K562 (cell line): ENCODE results near the gene CARD14.

Source experiments
- CTCF ChIP-seq, 3 experiments: IDR thresholded peaks in 2 of 3; conservative IDR thresholded peaks in 1 of 3; 2 replicates each; pipeline ENCODE4 v1.5.1; 2011 to 2012; ENCODE audit warnings: low read length in 3 of 3, mild to moderate bottlenecking in 3 of 3, control low read depth in 2 of 3, improper control_type of control experiment in 1 of 3, inconsistent platforms in 1 of 3, low read depth in 1 of 3, mixed read lengths in 1 of 3, moderate library complexity in 1 of 3; ENCODE audit not compliant: insufficient read depth in 2 of 3
- KDM2B ChIP-seq: fragments of 250-450 bp; sonication (Bioruptor Pico); IDR thresholded peaks from 2 replicates; pipeline ENCODE4 v1.8.0; 2021; ENCODE audit warnings: mild to moderate bottlenecking, moderate library complexity
- MCM2 ChIP-seq: fragments of 450-650 bp; IDR thresholded peaks from 2 replicates; pipeline ENCODE4 v1.6.1; 2017; ENCODE audit warnings: low read depth, mild to moderate bottlenecking
- PHB2 ChIP-seq: fragments of 450-650 bp; IDR thresholded peaks from 2 replicates; pipeline ENCODE4 v1.6.1; 2017; ENCODE audit warnings: low read depth
- POLR2AphosphoS2 ChIP-seq: IDR thresholded peaks from 2 replicates; pipeline ENCODE4 v1.6.1; 2012; ENCODE audit warnings: low read length, improper control_type of control experiment
- POLR2AphosphoS5 ChIP-seq: IDR thresholded peaks from 2 replicates; pipeline ENCODE4 v1.6.1; 2011; ENCODE audit warnings: mild to moderate bottlenecking, low read depth, low read length, moderate library complexity; ENCODE audit not compliant: control insufficient read depth, insufficient read depth
- SMARCE1 ChIP-seq: fragments of 450-650 bp; IDR thresholded peaks from 2 replicates; pipeline ENCODE4 v1.7.1; 2016; ENCODE audit warnings: mild to moderate bottlenecking
- SP1 ChIP-seq: sonication (generic); formaldehyde crosslinking; IDR thresholded peaks from 2 replicates; pipeline ENCODE4 v1.8.1; 2022; ENCODE audit warnings: mild to moderate bottlenecking, missing genetic modification reagents
- SRSF1 ChIP-seq: fragments of 200-400 bp; formaldehyde crosslinking; IDR thresholded peaks from 2 replicates; pipeline ENCODE4 v1.6.1; 2017; ENCODE audit warnings: mild to moderate bottlenecking, low read depth, low read length, moderate library complexity
- ZNF57 ChIP-seq: fragments of 450-650 bp; formaldehyde crosslinking; IDR thresholded peaks from 2 replicates; pipeline ENCODE4 v1.4.0; 2020; ENCODE audit warnings: mild to moderate bottlenecking, moderate library complexity

- no peak for TF ChIP-seq SMARCE1
- no peak for TF ChIP-seq ZNF57
- TF ChIP-seq CTCF (IDR thresholded peaks at IDR 0.05 in 2 of 3, conservative IDR thresholded peaks at IDR 0.05 in 1 of 3; ENCODE audit: insufficient read depth in 2 of 3, low read depth in 1 of 3, low read length in 3 of 3), result no peak
- TF ChIP-seq SP1 (CRISPR knock-in tag), result no peak
- TF ChIP-seq KDM2B (CRISPR knock-in tag), result no peak
- TF ChIP-seq PHB2, result no peak
- TF ChIP-seq SRSF1, result no peak
- TF ChIP-seq MCM2, result no peak
- no peak for TF ChIP-seq POLR2AphosphoS2
- TF ChIP-seq POLR2AphosphoS5, result no peak
These were observed 723 bp upstream of the CARD14 start for GRCh38 chr17:80169107-80169506.
